GM12873 (cell line): ENCODE measurements around the gene PHACTR2.

Source experiments
- TF ChIP-seq, protein P1 (sequence below): IDR thresholded peaks from 2 replicates; pipeline ENCODE4 v1.5.1; 2012; ENCODE audit warnings: low read depth, mild to moderate bottlenecking, moderate library complexity, low read length, control low read depth; ENCODE audit not compliant: insufficient read depth; ENCODE audit errors: missing control alignments

PHACTR2 gene

GRCh38 chr6:143692696-143693095, 14.9 kb downstream of the PHACTR2 start:
- TF ChIP-seq, protein P1, sequence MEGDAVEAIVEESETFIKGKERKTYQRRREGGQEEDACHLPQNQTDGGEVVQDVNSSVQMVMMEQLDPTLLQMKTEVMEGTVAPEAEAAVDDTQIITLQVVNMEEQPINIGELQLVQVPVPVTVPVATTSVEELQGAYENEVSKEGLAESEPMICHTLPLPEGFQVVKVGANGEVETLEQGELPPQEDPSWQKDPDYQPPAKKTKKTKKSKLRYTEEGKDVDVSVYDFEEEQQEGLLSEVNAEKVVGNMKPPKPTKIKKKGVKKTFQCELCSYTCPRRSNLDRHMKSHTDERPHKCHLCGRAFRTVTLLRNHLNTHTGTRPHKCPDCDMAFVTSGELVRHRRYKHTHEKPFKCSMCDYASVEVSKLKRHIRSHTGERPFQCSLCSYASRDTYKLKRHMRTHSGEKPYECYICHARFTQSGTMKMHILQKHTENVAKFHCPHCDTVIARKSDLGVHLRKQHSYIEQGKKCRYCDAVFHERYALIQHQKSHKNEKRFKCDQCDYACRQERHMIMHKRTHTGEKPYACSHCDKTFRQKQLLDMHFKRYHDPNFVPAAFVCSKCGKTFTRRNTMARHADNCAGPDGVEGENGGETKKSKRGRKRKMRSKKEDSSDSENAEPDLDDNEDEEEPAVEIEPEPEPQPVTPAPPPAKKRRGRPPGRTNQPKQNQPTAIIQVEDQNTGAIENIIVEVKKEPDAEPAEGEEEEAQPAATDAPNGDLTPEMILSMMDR: no peak

GRCh38 chr6:143694013-143694412, 16.2 kb downstream of the PHACTR2 start:
- TF ChIP-seq, protein P1: no peak

- TF ChIP-seq, protein P1: no peak
Measured at GRCh38 chr6:143694560-143694959, 16.8 kb downstream of the PHACTR2 start.

- TF ChIP-seq, protein P1: no peak
Measured at GRCh38 chr6:143695130-143695968, 17.6 kb downstream of the PHACTR2 start.

DNA sequence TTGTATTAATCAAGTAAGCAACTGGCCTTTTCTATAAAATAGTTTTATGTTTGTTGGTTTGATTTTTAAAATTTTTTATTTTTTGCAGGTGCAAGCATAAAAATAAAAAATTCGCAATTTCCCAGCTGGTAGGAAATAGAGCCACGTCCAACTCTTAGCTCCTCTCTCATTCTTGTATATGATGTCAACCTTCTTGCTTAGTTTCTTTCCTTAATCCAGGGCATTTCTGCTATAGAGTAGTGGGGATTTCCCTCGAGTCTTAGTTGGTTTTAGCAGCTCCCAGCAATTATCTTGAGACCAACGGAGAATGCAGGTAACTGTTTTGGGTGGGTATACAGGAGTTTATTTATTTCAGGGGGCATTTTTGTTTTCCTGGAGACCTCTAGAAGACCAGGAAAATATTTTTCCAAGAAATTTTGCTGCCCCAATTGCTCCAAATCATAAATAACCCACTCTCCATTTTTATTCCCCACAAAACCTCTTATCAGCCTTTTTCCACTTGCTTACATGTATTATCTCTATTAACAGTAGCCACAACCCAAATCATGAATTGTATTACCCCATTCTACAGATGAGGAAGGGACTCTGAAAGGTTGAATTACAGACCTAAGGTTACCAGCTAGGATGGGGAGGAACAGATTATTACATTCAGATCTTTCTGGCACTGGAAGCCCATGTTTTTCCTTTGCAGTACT, 18.4 kb downstream of the PHACTR2 start:
- TF ChIP-seq, protein P1: no peak

GRCh38 chr6:143696664-143697000, 18.9 kb downstream of the PHACTR2 start:
- TF ChIP-seq, protein P1: no peak

DNA sequence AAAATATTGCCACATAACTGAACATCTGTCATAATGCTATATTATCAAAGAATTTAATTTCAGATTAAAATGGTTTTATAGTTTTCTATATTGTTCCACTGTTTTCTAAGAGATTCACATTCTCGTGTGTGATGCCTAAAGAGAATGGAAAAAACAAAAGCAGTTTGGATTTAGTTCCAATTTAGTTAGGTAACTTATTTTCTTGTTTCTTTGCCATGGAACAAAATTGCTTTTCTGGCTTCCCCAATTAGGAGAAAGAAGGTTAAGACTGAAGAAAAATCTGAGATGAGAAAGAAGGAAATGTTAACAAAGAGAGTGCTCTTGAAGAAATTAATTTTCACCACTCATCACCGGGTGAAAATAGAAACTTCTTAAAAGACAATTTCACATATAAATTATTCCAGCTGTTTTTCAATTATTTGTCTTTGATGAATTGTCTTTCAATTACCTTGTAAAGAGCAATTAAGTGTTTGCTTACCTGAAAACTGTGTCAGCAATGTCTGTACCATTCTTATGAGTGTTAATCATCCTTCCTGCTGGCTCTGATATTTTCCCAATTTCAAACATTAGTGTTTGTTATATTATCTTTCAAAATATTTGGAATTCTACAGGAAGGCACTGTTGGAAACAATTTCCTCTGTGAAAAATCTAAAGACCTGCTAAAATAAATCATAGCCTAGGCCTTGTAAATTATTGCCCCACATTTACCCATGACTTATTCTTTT, 19.5 kb downstream of the PHACTR2 start:
- TF ChIP-seq, protein P1: no peak
